PC-9 (cell line): ENCODE results near the gene FAM83G.

Experiments used
- CTCF ChIP-seq: fragments of 200-600 bp; sonication (generic); conservative IDR thresholded peaks from 2 replicates; pipeline ENCODE4 v1.6.1; 2017; ENCODE audit warnings: mixed run types, antibody characterized with exemption, mild to moderate bottlenecking, moderate library complexity
- EZH2 ChIP-seq: fragments of 200-600 bp; sonication (generic); IDR thresholded peaks from 2 replicates; pipeline ENCODE4 v1.8.0; 2017; ENCODE audit warnings: antibody characterized with exemption, low read depth

GRCh38 chr17:18984273-18985114 lies 20.1 kb downstream of the FAM83G start:
- no peak for TF ChIP-seq CTCF
- TF ChIP-seq EZH2: no peak
